Measurements from ENCODE around the gene KCNIP1. TPM values are rescaled to one million over a fixed set of nuclear protein-coding genes. Genes with fewer than 3 reads are reported as not detected.

Gene KCNIP1
- total and polyA plus RNA-seq, 9 of the 15 experiments (the other 6 are each of a cell fraction or from before 2014, with no cell fraction given): not detected

GRCh38 chr5:170709640-170710039 lies 205.8 kb downstream of the KCNIP1 start:
- Histone ChIP-seq H3K4me1 (replicated peaks in 1 of 2; ENCODE audit: control insufficient read depth in 2 of 2, insufficient read depth in 2 of 2, low read length in 2 of 2) (no peaks in the 10 kb centered on the region), H3K36me3 (ENCODE audit: control insufficient read depth, insufficient read depth, low read length) (no peaks in the 10 kb centered on the region), H3K4me3 (no peak overlapping the region), H2AFZ (ENCODE audit: low read depth, low read length) (no peak overlapping the region), H3K27ac (ENCODE audit: extremely low read depth, low read depth, low read length) (no peak overlapping the region), H3K79me2 (ENCODE audit: control insufficient read depth, insufficient read depth, low read length) (no peaks in the 10 kb centered on the region), H3K27me3 (ENCODE audit: control insufficient read depth in 2 of 2, insufficient read depth in 2 of 2, low read length in 2 of 2) (no peaks in the 10 kb centered on the region), H4K20me1 (replicated peaks; ENCODE audit: control insufficient read depth, insufficient read depth, low read length) (no peaks in the 10 kb centered on the region), H3K4me2 (ENCODE audit: insufficient read depth, low read length) (no peak overlapping the region), H3K9me3 (replicated peaks; ENCODE audit: control insufficient read depth, insufficient read depth, low read depth, low read length) (no peaks in the 10 kb centered on the region), H3K9me1 (ENCODE audit: control insufficient read depth, insufficient read depth, low read length) (no peaks in the 10 kb centered on the region), H3K9ac (ENCODE audit: insufficient read depth in 1 of 2, low read depth in 2 of 2, low read length in 2 of 2) (no peak overlapping the region)
- intact Hi-C loops (cut with micrococcal nuclease) (no loop called here), in situ Hi-C loops (cut with MboI) (no loop called here)
- no peak for FAIRE-seq
- DNase-seq (ENCODE audit: extremely low read depth in 1 of 4, low spot score in 3 of 4): no peak
- WGBS (ENCODE audit: insufficient coverage, low coverage, missing lambda C conversion rate): 0% methylated on average over 6 of the region's 6 CpGs
- BruUV-seq (replicated peaks): no TSS peak
- ChIA-PET POLR2A (no interaction called here), CTCF (ENCODE audit: low intra/inter-chr PET ratio) (no interaction called here)
- ATAC-seq: no peak
- TF ChIP-seq FOXP1 (CRISPR knock-in tag; IDR thresholded peaks at IDR 0.05) (no peak), CXXC5 (CRISPR knock-in tag; IDR thresholded peaks at IDR 0.05) (no peak), ZBTB9 (CRISPR knock-in tag; IDR thresholded peaks at IDR 0.05) (no peak), ZFX (CRISPR knock-in tag; IDR thresholded peaks at IDR 0.05) (no peak), CLOCK (CRISPR knock-in tag; IDR thresholded peaks at IDR 0.05; ENCODE audit: borderline replicate concordance) (no peak), ZBTB17 (CRISPR knock-in tag; IDR thresholded peaks at IDR 0.05) (no peak), CHD4 (IDR thresholded peaks at IDR 0.05; ENCODE audit: insufficient read depth, insufficient replicate concordance, low read depth, low read length, poor library complexity, severe bottlenecking) (no peak), ATF2 (CRISPR knock-in tag; IDR thresholded peaks at IDR 0.05) (no peak), USF1 (CRISPR knock-in tag; IDR thresholded peaks at IDR 0.05) (no peak), BACH1 (tag; IDR thresholded peaks at IDR 0.05) (no peak), TRIM25 (IDR thresholded peaks at IDR 0.05; ENCODE audit: borderline replicate concordance) (no peak), HNRNPH1 (optimal IDR thresholded peaks at IDR 0.05; ENCODE audit: low read depth, low read length) (no peak), SETDB1 (IDR thresholded peaks at IDR 0.05; ENCODE audit: low read length) (no peak), ZNF77 (CRISPR knock-in tag; IDR thresholded peaks at IDR 0.05) (no peak), GTF2A2 (tag; IDR thresholded peaks at IDR 0.05) (no peak), PRPF4 (IDR thresholded peaks at IDR 0.05; ENCODE audit: insufficient read depth, low read depth, low read length, poor library complexity, severe bottlenecking) (no peak)
